Measurements from ENCODE around the gene APOL6. TPM values are rescaled to one million over a fixed set of nuclear protein-coding genes. Genes with fewer than 3 reads are reported as not detected.

The APOL6 gene
- polyA plus RNA-seq, 1 donor (not counting 4 experiments of a cell fraction or from before 2014, with no cell fraction given) = 4.2 TPM

- Histone ChIP-seq H3K9me1 (ENCODE audit: control insufficient read depth, extremely low read depth, insufficient read depth, low read length) (no peaks in the 10 kb centered on the region), H4K20me1 (ENCODE audit: control insufficient read depth, extremely low read depth, insufficient read depth, low read length) (no peaks in the 10 kb centered on the region), H3K27me3 (ENCODE audit: control insufficient read depth, extremely low read depth, insufficient read depth, low read length) (no peaks in the 10 kb centered on the region), H3K9ac (ENCODE audit: control insufficient read depth, extremely low read depth, insufficient read depth, low read length) (no peak overlapping the region), H3K9me3 (ENCODE audit: control insufficient read depth, low read depth, low read length) (no peaks in the 10 kb centered on the region), H3K36me3 (ENCODE audit: control insufficient read depth in 2 of 2, extremely low read depth in 1 of 2, insufficient read depth in 2 of 2, low read length in 2 of 2) (no peaks in the 10 kb centered on the region), H3K4me2 (ENCODE audit: control insufficient read depth, extremely low read depth, insufficient read depth, low read depth, low read length) (no peak overlapping the region), H3K4me3 (ENCODE audit: control insufficient read depth in 2 of 3, extremely low read depth in 1 of 3, insufficient read depth in 2 of 3, low read depth in 1 of 3, low read length in 3 of 3) (no peak overlapping the region), H3K4me1 (ENCODE audit: control insufficient read depth, extremely low read depth, insufficient read depth, low read length) (peaks cover 16% of the 10 kb centered on the region), H3K79me2 (ENCODE audit: control insufficient read depth, insufficient read depth, low read length) (no peaks in the 10 kb centered on the region), H2AFZ (ENCODE audit: control insufficient read depth, low read length) (no peak overlapping the region), H3K27ac (ENCODE audit: control insufficient read depth, insufficient read depth, low read length) (no peak overlapping the region)
- no peak for DNase-seq (ENCODE audit: low read depth, low spot score)
- TF ChIP-seq EZH2 (IDR thresholded peaks at IDR 0.05; ENCODE audit: low read length) (no peak), CTCF (optimal IDR thresholded peaks at IDR 0.05 in 1 of 3, IDR thresholded peaks at IDR 0.05 in 1 of 3, conservative IDR thresholded peaks at IDR 0.05 in 1 of 3; ENCODE audit: extremely low read depth in 1 of 3, insufficient read depth in 2 of 3, low read length in 3 of 3) (no peak)
- dilution Hi-C loops (cut with MboI; ENCODE audit: extremely low pct_ligation_motif_present, low sequenced_read_pairs) = no loop called here
- peak; percentile 20 for FAIRE-seq
Measured at GRCh38 chr22:35633520-35633919, 14.7 kb upstream of the APOL6 start.

- dilution Hi-C loops (cut with MboI; ENCODE audit: extremely low pct_ligation_motif_present, low sequenced_read_pairs) = no loop called here
- H3K36me3 ChIP-seq (ENCODE audit: control insufficient read depth in 2 of 2, extremely low read depth in 1 of 2, insufficient read depth in 2 of 2, low read length in 2 of 2) = no peaks in the 10 kb centered on the region
- DNase-seq (ENCODE audit: low read depth, low spot score) (no peak), FAIRE-seq (no peak)
- H3K27ac ChIP-seq (ENCODE audit: control insufficient read depth, insufficient read depth, low read length) = no peak overlapping the region
- H3K79me2 ChIP-seq (ENCODE audit: control insufficient read depth, insufficient read depth, low read length) = no peaks in the 10 kb centered on the region
- no peaks in the 10 kb centered on the region for H4K20me1 ChIP-seq (ENCODE audit: control insufficient read depth, extremely low read depth, insufficient read depth, low read length)
- H3K4me3 ChIP-seq (ENCODE audit: control insufficient read depth in 2 of 3, extremely low read depth in 1 of 3, insufficient read depth in 2 of 3, low read depth in 1 of 3, low read length in 3 of 3) = no peak overlapping the region
- no peak overlapping the region for H3K9ac ChIP-seq (ENCODE audit: control insufficient read depth, extremely low read depth, insufficient read depth, low read length)
- no peaks in the 10 kb centered on the region for H3K9me3 ChIP-seq (ENCODE audit: control insufficient read depth, low read depth, low read length)
- no peak overlapping the region for H2AFZ ChIP-seq (ENCODE audit: control insufficient read depth, low read length)
- no peaks in the 10 kb centered on the region for H3K9me1 ChIP-seq (ENCODE audit: control insufficient read depth, extremely low read depth, insufficient read depth, low read length)
- no peak for TF ChIP-seq EZH2 (IDR thresholded peaks at IDR 0.05; ENCODE audit: low read length)
- no peak for TF ChIP-seq CTCF (optimal IDR thresholded peaks at IDR 0.05 in 1 of 3, IDR thresholded peaks at IDR 0.05 in 1 of 3, conservative IDR thresholded peaks at IDR 0.05 in 1 of 3; ENCODE audit: extremely low read depth in 1 of 3, insufficient read depth in 2 of 3, low read length in 3 of 3)
- H3K4me1 ChIP-seq (ENCODE audit: control insufficient read depth, extremely low read depth, insufficient read depth, low read length) = peaks cover 11% of the 10 kb centered on the region
- H3K4me2 ChIP-seq (ENCODE audit: control insufficient read depth, extremely low read depth, insufficient read depth, low read depth, low read length) = no peak overlapping the region
- H3K27me3 ChIP-seq (ENCODE audit: control insufficient read depth, extremely low read depth, insufficient read depth, low read length) = no peaks in the 10 kb centered on the region
Measured at GRCh38 chr22:35634015-35634414, 14.2 kb upstream of the APOL6 start.

Measured in keratinocyte (primary cell).